NCI-H2227 (cell line): ENCODE measurements around the gene MAD1L1.
"Not testable (repeated sequence)": the region's sequence is repeated elsewhere in the genome, so short reads cannot be mapped to it uniquely, and the experiment has no call there.

Experiments used
- DNase-seq: peaks from one replicate; lab custom pipeline; 2025; ENCODE audit not compliant: unreplicated experiment; lab: John Stamatoyannopoulos, UW

The MAD1L1 gene

DNA sequence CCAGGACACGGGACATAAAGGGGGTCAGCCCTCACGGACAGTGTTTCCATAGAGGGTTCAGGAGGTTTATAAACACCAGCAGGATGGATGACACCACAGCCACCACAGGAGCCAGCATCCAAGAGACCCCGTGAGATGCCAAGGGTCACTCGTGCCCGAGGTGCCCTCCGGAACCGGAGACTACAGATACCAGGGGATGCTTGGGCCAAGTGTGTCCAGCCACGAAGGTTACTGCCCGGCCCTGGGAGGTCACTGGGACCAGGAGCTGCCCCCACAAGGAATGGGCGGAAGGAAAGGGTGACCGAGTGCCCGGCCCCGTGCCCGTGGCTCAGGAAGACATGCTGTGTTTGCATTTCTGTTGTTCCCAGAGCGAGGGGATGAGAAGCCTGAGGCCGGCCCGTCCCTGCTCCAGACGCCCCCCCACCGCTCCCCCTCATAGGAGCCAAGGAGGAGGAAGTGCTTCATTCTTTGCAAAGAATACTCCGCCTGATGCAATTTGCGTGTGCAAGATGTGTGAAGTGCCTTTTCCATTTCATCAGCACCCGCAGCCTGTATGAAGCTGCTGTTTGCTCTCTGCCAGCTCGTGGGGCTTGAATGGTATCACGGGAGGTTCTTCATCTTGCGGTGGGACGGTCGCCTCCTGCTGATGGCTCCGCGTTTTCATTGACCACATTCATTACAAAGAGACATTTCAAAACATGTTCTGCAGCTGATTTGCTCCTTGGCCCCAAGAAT, 386.2 kb downstream of the MAD1L1 start:
- no peak for DNase-seq

GRCh38 chr7:1845536-1846311, 387.0 kb downstream of the MAD1L1 start:
- DNase-seq = no peak

DNA sequence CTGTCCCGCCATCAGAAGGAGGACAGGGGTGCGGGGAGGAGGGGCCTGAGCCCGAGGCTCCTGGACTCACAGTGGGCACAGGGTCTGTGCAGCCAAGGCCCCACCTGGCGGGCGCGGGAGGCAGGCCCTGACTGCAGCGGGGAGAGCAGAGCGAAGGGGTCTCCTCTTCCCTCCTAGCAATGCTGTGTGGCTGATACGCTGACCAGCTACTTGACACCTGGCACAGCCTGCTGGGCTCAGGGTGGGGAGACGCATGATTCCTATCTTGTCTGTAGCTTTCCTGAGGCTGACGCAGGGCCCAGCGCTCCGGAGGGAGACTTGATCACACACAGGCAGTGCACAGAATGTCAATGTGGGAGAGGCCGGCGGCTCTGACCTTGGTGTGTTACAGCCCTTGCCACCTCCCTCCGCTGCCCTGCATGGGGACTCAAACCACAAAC, 387.8 kb downstream of the MAD1L1 start:
- DNase-seq = no peak

- DNase-seq = no peak
These were observed 388.3 kb downstream of the MAD1L1 start for GRCh38 chr7:1844336-1844950.

DNA sequence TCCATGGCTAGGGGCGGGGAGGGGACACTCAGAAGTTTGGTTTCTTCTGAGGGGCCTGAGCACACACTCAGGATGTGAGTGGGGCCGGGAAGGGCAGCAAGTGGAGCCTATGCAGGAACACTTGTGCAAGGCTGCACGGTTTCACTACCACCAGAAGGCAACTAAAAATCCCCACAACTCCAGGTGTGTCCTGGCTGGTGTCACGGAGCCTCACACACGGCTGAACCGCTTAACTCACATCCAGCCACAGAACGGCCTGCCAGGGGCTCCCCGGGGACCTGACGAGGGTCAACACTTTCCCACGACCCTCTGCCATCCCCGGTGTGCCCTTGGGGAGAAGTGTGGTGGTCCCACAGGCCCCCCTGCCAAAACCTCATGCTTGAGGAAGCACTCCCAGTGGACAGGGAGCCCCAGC, 388.8 kb downstream of the MAD1L1 start:
- no peak for DNase-seq

GRCh38 chr7:1843271-1843861, 389.4 kb downstream of the MAD1L1 start:
- DNase-seq = no peak

- DNase-seq = no peak
These were observed 390.2 kb downstream of the MAD1L1 start for GRCh38 chr7:1842321-1843221.

GRCh38 chr7:1841286-1842021, 391.3 kb downstream of the MAD1L1 start:
- not testable (repeated sequence) for DNase-seq

GRCh38 chr7:1840744-1841143, 392.0 kb downstream of the MAD1L1 start:
- not testable (repeated sequence) for DNase-seq

- no peak for DNase-seq
These were observed 393.0 kb downstream of the MAD1L1 start for GRCh38 chr7:1839701-1840100.

DNA sequence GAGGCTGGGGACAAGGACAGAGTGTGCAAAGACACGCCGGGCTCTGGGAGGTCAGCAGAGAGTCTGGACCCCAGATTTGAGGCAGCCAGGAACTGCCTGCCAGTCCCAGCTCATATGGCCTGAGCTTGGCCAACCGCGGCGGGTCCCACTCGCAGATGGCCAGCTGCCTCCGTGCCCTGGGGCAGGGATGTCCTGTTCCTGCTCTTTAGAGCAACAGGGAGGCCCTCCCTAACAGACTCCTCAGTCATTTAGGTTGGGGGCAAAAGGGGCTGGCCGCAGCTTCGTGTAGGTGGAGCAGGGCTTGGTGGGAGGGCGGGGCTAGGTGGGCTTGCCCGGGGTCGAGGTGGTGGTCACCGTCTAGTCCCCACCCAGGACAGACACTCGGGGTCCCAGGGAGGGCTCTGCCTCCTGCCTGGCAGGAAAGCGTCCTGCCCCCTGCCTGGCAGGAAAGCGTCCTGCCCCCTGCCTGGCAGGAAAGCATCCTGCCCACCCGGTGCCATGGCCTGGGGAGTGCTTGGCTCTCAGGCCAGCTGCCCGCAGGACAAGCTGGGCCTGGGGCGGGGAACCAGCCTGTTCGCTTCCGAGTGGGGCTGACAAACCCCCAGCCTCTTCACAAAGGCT, 393.7 kb downstream of the MAD1L1 start:
- not testable (repeated sequence) for DNase-seq

GRCh38 chr7:1838544-1838872, 394.2 kb downstream of the MAD1L1 start:
- DNase-seq = not testable (repeated sequence)

DNA sequence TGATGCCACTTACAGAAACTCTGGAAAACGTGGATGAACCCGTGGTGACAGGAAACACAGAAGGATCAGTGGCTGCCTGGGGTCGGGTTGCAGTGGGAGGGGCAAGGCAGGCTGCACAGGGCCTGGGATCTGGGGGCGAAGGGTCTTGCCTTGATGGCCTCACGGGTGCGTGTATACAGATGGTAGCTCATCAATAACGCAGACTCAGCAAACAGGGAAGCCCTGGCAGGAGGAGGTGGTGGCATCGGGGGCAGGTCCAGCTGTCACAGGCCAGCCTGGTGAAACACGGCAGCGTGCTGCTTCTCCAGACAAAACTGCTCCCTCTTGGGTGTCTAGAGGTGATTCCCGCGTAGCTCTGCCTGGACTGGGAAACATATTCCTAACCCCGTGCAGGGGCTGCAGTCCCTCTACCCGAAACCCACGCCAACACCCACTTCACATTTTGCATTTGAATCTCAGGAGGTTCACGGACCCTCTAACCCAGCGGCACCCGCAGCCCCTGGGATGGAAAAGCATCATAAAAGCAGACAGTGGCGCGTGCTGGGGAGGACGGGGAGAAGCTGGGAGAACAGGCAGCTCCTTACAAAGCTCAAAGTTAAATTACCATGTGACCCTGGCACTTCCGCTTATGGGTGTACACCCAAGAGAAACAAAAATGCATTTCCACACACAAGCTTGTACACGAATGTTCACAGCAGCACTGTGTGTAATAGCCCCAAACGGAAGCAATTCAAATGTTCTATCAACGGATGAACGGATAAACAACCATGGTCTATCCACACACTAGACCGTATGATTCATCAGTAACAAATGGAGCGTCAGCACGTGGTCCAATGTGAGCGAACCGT, 394.8 kb downstream of the MAD1L1 start:
- DNase-seq = not testable (repeated sequence)

- not testable (repeated sequence) for DNase-seq
These were observed 400.7 kb downstream of the MAD1L1 start for GRCh38 chr7:1831933-1832535.

- not testable (repeated sequence) for DNase-seq
These were observed 401.3 kb downstream of the MAD1L1 start for GRCh38 chr7:1831471-1831870.

GRCh38 chr7:1829668-1830067, 403.1 kb downstream of the MAD1L1 start:
- DNase-seq = not testable (repeated sequence)

- DNase-seq = no peak
These were observed 403.6 kb downstream of the MAD1L1 start for GRCh38 chr7:1829111-1829510.

- not testable (repeated sequence) for DNase-seq
These were observed 404.6 kb downstream of the MAD1L1 start for GRCh38 chr7:1828170-1828569.
